GM18520 (cell line): Measurements from ENCODE around the gene MED26.
"Not testable (repeated sequence)": the region's sequence is repeated elsewhere in the genome, so short reads cannot be mapped to it uniquely, and the experiment has no call there.

Experiments used
- ATAC-seq: cut with Tn5 transposase; IDR thresholded peaks from one replicate; pipeline ENCODE4 v1.9.1; 2021; ENCODE audit not compliant: unreplicated experiment

The MED26 gene

DNA sequence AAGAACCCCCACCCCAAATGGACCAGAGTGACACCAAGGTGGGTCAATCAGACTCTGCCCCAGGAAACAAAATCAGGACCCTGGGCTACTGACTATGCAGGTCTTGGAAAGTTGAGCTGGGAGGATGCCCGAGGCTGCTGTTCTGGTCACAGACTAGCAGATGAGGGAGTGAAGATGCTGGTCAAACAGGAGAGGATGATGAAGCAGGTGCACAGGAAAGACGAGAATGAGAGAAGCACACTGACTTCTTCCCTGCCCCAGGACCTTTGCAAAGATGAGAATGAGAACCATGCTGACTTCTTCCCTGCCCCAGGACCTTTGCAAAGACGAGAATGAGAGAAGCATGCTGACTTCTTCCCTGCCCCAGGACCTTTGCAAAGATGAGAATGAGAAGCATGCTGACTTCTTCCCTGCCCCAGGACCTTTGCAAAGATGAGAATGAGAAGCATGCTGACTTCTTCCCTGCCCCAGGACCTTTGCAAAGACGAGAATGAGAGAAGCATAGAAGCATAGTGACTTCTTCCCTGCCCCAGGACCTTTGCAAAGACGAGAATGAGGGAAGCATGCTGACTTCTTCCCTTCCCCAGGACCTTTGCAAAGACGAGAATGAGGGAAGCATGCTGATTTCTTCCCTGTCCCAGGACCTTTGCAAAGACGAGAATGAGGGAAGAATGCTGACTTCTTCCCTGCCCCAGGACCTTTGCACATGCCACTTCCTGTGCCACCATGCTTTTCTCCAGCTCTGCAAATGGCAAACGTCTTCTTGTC is 23.6 kb upstream of the MED26 start:
- ATAC-seq: not testable (repeated sequence)

DNA sequence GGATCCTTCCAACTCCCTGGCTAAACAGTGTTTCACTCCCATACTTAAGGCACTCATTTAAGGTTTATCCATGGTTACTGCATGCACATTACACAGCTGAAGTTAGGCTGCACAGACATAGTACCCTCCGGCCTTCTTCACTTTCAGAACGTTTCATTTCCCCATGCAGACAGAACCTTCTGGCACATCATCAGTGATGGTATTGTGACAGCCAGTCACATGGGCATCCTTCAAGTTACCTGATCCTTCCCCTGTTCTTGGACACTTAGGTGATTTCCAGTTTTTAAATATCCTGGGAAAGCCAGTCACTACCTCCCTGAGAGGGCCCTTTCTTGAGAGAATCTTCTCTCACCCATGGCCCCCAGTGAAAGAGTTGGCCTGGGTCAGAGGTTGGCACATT is 22.8 kb upstream of the MED26 start:
- ATAC-seq: no peak

DNA sequence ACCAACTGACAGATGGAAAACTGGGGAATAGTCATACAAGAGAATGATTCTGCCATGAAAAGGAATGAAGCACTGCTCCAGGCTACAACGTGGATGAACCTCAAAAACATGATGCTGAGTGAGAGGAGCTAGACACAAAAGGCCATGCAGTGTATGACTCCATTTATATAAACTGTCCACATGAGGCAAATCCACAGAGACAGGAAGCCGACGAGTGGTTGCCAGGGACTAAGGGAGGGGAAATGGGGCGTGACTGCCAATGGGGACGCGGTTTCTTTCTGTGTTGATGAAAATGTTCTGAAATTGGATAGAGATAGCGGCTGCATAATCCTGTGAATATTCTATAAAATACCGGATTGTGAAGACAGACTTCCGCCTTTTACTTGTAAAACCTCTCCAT is 21.7 kb upstream of the MED26 start:
- ATAC-seq: no peak

DNA sequence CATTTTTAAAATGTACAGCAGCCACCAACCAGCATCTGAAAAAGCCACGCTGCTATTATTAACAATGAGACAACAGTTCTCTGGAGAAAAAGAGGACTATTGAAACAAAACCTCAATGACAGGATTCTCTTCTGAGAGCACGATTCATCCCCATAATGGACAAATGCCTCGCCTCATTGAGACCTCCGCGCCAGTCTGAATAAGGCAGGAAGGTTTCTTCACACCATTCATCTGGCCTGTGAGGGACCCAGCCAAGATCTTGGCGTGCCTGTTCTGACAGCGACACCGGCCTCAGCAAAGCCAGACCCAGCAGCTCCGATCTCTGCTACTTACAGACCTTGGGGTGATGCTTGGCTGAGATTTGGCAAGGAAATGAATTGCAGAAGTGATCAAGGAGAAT is 17.1 kb upstream of the MED26 start:
- ATAC-seq: no peak

DNA sequence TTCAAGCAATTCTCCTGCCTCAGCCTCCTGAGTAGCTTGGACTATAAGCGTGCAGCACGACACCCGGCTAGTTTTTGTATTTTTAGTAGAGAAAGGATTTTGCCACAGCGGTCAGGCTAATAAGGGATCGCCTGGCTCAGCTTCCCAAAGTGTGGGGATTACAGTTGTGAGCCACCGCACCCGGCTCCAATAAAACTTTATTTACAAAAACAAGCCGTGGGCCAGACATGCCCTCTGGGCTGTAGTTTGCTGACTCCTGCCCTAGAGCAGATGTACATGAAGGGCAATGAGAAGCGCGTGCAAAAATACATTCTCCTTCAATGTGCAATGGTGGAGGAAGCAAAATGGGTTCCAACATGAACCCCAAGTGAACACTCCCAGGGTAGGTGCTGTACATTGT is 13.7 kb upstream of the MED26 start:
- no peak for ATAC-seq

DNA sequence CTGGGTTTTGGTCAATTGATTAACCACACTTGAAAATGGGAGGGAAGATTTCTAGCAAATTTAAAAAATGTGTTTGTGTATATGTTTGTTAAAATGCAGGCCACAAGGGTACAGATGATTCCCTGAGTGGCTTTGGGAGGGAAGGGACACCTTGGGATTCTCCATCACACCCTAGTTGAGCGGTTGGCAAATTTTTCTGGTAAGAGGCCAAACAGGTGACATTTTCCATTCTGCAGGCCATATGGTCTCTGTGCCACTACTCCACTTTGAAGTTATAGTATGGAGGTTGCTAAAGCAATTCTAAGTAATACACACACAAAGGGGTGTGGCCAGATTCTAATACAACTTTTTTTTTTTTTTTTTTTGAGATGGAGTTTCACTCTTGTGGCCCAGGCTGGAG is 12.9 kb upstream of the MED26 start:
- ATAC-seq: no peak

DNA sequence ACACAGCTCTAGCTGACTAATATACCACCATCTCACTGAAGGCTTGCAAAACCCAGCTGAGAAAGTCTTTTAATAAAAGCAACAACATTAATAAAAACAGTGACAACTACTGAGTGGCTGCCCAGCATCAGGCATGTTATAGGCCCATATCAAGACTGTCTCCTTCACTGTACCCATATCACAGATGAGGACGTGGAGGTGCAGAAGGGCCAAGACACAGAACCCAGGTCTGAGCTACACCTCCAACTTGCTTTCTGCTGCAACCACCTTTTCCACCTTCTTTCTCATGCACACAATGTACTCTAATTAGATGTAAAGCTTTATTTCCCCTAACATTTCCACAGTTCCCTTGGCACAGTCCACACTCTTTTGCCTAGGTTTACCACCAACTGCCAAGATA is 10.7 kb upstream of the MED26 start:
- ATAC-seq: no peak

DNA sequence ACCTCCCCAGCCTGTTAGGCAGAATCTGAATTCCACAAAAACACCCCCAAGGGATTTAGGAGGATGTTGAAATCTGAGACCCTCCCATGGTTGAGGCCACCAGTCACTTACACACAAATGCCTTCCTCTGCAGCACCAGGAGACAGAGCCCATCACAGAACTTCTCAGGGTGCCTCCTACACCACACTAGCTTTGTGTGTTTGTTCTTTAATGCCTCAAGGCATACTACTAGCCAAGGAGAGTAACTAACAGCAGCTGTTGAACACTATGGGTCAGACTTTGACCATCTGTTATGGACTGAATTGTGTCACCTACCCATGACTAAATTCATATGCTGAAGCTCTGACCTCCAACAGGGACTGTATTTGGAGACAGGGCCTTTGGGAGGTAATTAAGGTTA is 9.5 kb upstream of the MED26 start:
- ATAC-seq: no peak

DNA sequence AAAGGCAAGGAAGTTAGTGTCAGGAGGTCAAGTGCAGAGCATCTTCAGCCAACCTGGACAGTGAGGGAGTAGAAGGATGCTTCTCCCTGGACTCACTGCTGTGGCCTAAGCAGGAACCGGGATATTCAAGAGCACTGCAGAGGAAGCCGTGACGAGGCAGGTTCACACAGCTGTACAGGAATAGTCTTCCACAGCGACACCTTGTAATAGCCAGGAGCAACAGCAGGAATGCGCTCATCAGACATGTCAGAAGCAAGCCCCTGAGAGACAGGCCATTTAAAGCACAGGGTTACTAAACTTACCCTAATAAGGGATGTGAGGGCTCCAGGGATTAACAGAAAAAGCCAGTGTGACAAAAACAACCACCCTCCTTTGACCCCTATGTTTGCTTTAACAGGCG is 3.5 kb upstream of the MED26 start:
- no peak for ATAC-seq

DNA sequence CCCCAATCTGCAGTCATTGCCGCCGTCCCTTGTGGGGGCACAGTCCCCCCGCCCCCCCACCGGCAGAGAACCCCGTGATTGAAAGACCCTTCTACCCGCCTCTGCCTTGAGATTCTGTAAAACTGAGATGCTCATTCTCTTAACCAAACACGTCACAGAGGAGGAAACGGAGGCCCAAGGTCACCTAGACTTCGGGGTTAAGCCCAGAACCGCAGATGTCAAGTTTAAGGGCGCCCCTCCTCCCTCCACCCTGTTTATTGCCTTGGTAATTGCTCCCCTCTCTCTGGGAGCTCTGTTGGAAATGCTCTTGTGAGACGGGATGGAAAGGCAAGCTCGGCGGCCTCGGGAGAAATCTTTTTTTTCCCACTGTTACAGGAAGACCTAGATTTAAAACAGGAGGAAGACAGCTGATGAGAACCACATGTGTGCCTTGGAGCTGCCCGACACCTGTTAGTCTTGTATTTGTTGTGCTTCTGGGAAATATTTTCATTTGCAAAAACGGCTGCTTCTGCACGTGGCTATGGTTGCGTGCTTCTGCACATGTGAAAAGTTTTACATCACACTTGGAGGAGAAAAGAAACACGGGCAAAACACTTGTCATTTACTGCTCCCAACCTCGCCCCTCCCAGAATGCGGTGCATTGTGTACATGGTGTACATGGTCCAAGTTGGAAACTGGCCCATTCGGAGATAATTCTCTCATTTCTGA is 1.1 kb upstream of the MED26 start:
- no peak for ATAC-seq

DNA sequence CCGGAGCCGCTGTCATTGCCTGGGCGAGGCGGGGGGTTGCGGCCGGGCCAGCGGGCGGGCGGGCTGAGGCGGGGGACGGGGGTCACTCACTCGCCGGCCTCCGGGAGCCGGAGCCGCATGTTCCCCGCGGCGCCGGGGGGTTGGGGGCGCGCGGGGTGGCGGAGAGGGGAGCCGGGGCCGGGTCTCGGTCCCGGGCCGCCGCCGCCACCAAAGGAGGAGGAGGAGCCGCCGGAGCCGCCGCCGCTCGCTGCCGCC is 149 bp downstream of the MED26 start:
- no peak for ATAC-seq

DNA sequence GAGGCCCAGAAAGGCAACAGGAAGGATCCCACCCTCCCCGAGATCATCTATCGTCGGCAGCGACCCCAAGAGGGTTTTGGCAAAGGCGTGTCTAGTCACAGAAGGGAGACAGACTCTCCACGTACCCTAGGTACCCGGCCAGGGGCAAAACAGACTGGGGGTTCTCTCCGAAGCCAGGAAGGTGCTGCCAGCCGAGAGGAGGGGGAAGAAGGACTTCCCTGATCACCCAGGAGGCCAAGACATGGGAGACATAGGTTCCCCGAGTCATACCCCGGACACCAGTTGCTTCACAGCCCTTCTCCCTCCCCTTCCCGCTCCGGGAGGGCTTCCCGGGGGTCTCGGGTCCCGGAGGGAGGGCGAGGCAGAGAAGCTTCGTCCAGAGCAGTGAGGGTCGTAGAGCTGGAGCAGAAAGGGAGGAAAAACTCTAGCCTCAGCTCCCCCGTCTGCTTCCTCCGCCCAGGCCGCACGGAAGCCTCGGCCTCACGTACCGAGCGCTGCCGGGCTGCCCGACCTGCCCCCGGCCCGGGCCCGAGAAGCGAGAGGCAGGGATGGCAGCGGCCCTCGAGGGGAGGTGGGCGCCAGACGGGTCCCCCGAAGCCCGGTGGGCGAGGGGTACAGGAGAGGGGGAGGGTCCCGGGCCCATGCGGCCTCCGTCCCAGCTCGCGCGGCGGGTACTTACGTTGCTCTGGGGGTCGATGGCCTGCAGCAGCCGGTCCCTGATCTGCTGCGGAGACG is 644 bp downstream of the MED26 start:
- ATAC-seq: no peak

DNA sequence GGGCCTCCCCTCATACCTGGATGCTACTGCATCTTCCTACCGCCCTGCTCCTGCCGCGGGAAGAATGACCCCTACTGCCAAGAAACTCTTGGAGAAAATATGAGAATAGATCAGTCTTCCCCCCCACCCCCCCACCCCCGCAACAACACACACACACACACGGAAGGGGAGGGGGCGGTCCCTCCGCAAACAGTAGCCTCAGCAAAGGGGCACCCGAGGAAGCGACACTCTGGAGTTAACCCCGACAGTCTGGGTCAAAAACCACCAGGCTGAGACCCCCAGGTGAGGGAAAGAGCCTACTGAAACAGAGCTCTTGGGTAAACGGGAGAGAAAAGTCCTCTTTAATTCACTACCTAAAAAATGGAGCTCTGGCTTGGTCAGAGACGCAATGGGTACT is 1.2 kb downstream of the MED26 start:
- no peak for ATAC-seq

DNA sequence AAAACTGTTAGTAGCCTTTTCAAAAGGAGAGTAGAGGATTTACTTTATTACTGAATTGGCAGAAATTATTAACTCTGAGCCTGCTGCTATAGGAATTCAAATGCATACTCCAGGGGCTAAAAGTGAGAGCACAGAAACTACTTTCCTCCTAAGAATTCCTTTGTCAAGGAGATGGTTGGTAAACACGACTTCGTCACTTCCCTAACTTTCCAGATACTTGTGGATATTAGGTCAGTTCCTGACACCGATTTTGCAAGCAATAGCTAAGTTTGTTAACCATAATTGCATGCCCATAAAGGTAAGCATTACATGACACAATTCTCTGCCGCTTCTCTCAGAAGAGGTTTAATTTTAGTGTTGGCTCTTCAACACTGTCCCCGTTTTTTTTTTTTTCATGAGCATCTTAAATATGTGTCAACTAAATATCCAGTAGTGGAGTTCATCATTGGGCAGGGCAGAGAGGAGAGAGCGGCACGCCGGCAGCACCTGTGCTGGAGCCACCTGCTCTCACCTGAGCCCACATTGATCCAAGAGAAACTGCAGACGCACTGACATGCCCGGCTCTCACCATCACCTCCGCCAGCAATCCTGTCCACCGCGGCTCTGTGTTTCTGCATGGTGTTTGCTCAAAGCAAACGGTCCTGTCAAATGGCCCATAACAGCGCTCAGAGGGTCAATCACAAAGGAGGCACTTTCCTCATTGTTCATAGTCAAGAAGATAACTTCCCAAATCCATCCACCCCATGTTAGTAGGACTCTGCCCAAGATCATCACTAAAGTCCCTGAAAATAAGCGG is 2.6 kb downstream of the MED26 start:
- no peak for ATAC-seq

DNA sequence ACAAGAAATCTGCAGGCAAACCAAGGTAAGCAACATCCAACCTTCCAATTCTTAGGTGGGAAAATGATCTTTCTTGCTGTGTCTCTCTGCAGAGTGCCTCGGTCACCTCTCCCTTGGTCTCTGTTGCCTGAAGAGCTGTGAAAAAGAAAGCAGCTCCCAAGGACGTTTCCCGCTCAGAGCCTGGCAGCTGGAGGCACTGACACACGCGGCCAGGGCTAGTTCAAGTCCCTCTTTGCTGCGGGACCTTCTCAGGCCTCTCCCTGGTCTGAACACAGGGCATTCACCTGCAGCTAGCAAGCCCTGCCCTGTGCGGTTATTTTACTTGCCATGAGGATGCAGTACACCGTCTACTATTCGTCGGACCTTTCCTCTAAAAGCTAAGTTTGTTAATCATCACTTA is 3.8 kb downstream of the MED26 start:
- no peak for ATAC-seq

DNA sequence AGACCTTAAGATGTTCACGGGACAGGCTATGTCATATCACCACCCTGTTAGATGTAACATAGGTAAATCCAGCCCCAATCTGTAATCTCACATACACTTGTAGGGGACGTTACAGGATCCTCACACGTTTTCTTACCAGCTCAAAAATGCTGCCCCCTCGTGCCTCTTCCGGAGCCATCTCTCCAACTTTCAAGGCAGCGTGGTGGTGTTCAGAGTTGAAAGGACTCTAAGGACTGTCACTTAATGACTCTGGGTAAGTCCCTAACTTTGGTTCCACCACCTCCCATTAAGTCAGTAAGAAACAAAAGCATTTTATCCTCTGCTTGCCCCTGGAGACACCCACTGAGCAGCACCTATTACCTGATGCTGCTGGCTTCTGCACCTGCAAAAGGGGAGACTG is 4.4 kb downstream of the MED26 start:
- ATAC-seq: no peak

DNA sequence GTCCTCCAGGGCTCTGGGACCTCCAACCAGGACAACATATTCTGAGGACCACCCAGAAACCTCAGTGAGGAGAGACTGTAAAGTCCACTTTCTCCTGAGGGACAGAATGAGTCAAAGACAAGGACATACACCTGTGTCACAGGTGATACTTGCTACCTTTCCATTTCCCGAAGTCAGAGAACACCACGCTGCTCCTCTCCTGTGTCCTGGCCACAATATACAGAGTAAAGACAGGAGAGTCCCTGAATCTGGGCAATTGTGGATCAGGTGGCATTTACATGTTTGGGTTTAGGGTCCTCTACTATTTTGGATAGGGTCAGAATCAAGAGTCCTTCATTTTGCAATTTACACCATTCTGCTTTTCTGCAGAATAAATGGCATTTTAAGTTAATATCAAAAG is 4.9 kb downstream of the MED26 start:
- no peak for ATAC-seq

DNA sequence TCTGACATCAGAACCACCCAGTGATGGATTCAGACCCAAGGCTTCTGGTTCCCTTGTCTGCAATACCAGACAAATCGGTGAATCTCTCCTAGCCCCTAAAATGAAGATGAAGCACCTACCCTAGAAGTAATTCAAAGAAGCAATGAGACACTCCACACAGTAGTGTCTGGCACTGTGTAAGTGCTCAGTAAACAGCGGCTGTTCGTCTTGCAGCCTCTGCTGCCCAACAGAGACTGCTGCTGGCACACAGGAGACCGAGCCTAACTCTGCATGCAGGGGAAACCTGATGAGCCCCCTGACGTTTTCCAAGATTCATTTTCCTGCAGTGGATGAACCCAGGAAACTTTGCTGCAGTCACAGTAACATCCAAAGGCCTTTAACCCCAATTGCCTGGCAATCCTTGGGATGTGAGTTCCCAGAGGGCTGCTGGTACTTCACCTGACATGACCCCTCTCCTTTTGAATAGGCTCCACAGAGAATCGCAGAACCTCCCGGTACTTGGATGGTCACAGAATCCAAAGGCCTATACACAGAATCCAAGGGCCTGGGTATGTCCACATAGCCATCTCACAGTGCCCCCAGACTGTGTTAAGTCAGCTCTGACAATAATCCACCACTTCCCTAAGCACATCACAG is 6.7 kb downstream of the MED26 start:
- ATAC-seq: no peak

DNA sequence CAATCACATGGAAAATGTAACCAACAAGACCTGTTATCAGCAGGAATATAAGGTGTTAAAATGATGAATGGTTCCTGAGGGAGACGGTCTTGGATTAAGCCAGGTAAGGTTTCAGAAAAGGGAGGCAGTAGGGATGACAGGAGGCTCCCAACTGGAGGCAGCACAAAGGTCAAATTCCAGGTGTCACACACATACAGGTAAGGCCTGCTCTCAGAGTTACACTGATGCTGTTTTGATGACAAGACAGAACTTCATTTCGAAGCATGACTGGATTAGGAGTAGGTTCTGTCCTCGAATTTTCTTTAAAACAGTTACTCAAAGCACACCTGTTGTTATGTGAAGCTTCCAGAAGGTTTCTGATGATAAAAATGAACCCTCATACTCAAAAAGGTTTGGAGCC is 7.4 kb downstream of the MED26 start:
- no peak for ATAC-seq

DNA sequence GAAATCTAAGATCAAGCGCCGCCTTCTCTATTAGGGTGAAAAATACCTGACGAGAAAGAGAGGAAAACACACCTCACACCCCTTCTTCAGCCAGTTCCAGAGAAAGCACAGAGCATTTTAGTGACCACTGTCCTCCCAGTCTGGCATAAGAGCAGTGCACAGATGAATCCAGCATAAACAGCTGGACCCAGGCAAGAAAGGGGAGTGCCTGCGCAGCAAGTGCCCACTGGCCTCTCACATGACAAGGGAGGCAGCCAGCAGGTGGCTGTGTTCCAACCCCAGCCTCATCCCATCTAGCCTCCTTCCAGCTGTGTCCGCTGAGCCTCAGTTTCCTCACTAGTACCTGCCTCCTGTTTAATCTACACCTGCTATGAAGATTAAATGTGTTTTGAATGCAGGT is 8.0 kb downstream of the MED26 start:
- no peak for ATAC-seq

DNA sequence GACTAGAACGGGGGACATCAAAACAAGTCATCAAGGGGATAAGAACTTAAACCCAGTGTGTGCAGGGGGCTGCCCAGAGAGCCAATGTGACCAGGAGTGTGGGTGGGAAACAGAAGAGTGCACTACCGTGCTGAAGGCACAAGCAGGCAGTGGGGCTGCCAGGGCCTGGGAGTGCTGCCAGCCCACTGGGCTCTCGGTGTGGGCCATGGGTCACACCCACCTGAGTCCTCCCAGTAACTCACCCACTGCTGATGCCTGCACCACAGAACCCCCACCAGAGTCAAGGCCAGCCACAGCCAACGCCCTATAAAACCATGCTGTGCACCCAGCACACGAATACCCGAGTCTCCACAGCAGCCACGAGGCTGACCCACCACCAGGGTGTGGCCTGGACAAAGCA is 8.5 kb downstream of the MED26 start:
- no peak for ATAC-seq
